HG02571 (cell line): ENCODE data around the gene DZIP3.
"Not testable (repeated sequence)": the region's sequence is repeated elsewhere in the genome, so short reads cannot be mapped to it uniquely, and the experiment has no call there.

Experiments
- ATAC-seq: cut with Tn5 transposase; IDR thresholded peaks from one replicate; pipeline ENCODE4 v1.9.1; 2021; ENCODE audit warnings: mild to moderate bottlenecking, moderate library complexity; ENCODE audit not compliant: unreplicated experiment

The DZIP3 gene

GRCh38 chr3:108595321-108595720 is 5.8 kb downstream of the DZIP3 start:
- ATAC-seq: no peak

GRCh38 chr3:108598375-108598774 is 8.9 kb downstream of the DZIP3 start:
- ATAC-seq: no peak

GRCh38 chr3:108599677-108600409 is 10.3 kb downstream of the DZIP3 start:
- ATAC-seq: no peak

GRCh38 chr3:108602249-108602934 is 12.9 kb downstream of the DZIP3 start:
- no peak for ATAC-seq

GRCh38 chr3:108602935-108603294 is 13.4 kb downstream of the DZIP3 start:
- no peak for ATAC-seq

GRCh38 chr3:108603691-108604090 is 14.2 kb downstream of the DZIP3 start:
- no peak for ATAC-seq

- ATAC-seq: no peak
Measured at GRCh38 chr3:108605028-108605427, 15.5 kb downstream of the DZIP3 start.

- no peak for ATAC-seq
Measured at GRCh38 chr3:108605491-108605890, 16.0 kb downstream of the DZIP3 start.

GRCh38 chr3:108608750-108609149 is 19.2 kb downstream of the DZIP3 start:
- no peak for ATAC-seq

- ATAC-seq: no peak
Measured at GRCh38 chr3:108610651-108611050, 21.1 kb downstream of the DZIP3 start.

- ATAC-seq: not testable (repeated sequence)
Measured at GRCh38 chr3:108616090-108616489, 26.6 kb downstream of the DZIP3 start.

GRCh38 chr3:108620250-108620649 is 30.7 kb downstream of the DZIP3 start:
- ATAC-seq: no peak

GRCh38 chr3:108623504-108623903 is 34.0 kb downstream of the DZIP3 start:
- ATAC-seq: no peak

GRCh38 chr3:108629974-108630373 is 40.5 kb downstream of the DZIP3 start:
- no peak for ATAC-seq

GRCh38 chr3:108642526-108642925 is 53.0 kb downstream of the DZIP3 start:
- no peak for ATAC-seq

GRCh38 chr3:108645364-108645763 is 55.8 kb downstream of the DZIP3 start:
- ATAC-seq: no peak

GRCh38 chr3:108655664-108656063 is 66.1 kb downstream of the DZIP3 start:
- ATAC-seq: not testable (repeated sequence)

GRCh38 chr3:108661699-108662098 is 72.2 kb downstream of the DZIP3 start:
- ATAC-seq: no peak

- peak; percentile 68 for ATAC-seq
Measured at GRCh38 chr3:108662142-108662738, 72.7 kb downstream of the DZIP3 start.

GRCh38 chr3:108664266-108664665 is 74.7 kb downstream of the DZIP3 start:
- ATAC-seq: no peak

GRCh38 chr3:108667312-108667711 is 77.8 kb downstream of the DZIP3 start:
- ATAC-seq: no peak

GRCh38 chr3:108669208-108669607 is 79.7 kb downstream of the DZIP3 start:
- no peak for ATAC-seq
